IPS-11a (cell line): Measurements from ENCODE around the gene MYEOV.

Experiments used
- H3K4me3 ChIP-seq: one replicate; pipeline ENCODE4 v1.5.1; 2013; ENCODE audit warnings: low read depth, low read length, control low read depth

MYEOV gene

DNA sequence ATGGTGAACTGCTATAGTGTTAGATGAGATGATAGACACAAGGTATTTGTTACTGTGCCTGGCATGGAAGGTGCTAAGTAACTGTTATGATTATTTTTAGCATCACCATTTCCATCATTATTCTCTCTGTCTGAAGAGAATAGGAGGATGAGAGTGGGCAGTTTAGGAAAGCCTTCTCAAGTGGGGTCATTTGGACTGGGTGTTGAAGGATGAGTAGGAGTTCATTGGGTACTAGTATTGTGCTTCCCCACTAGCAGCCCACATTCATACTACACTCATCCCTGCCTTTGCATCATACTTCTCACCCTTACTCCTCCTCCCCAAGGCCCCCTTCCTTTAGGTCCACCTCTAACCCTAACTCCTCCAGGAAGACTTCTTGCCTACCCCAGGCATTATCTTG, 20.6 kb downstream of the MYEOV start:
- no peak overlapping the region for H3K4me3 ChIP-seq

DNA sequence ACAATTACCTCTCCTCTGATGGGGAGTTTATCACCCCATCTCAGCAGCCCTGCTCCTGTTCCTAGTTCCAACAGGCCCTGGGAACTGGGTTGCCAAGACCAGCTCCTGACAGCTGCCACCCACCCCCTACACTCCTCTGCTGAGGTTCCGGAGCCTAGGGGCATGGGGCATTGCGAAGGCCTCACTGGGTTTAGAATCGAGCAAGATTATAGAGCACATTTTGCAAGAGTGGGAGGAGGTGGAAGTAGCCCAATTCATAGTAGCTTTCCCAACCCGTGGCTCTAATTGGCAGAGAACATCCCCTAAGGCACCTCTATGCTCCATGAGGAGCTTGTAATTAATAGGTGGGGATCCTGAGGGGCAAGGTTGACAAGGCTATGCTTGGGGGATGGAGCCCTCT, 23.0 kb downstream of the MYEOV start:
- H3K4me3 ChIP-seq, result no peak overlapping the region

DNA sequence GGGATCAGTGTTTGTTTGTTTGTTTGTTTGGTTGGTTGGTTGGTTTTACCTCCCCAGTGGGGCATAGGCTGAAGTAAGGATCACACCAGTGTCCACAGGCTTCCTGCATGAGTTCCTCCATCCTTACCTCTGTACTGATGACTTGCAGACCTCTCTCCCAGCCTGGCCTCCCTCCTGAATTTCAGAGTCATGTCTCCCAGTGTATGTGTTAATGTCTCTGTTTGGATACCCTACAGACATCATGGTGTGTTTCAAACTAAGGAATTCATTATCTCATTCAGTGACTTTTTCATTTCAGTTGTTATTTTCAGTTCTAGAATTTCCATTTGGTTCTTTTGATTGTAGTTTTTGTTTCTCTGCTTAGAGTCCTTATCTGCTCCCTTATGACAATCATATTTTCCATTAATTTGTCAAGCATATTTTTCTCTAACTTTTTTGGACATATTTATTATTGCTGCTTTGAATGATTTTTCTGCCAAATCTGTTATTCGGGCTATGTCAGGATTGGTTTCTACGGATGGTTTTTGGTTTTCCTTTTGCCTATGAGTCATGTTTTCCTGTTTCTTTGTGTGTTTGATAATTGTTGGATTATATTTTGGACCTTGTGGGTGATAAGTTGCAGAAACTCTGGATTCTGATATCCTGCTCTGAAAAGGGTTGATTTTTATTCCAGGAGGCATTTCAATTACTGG, 23.6 kb downstream of the MYEOV start:
- H3K4me3 ChIP-seq, result no peak overlapping the region

DNA sequence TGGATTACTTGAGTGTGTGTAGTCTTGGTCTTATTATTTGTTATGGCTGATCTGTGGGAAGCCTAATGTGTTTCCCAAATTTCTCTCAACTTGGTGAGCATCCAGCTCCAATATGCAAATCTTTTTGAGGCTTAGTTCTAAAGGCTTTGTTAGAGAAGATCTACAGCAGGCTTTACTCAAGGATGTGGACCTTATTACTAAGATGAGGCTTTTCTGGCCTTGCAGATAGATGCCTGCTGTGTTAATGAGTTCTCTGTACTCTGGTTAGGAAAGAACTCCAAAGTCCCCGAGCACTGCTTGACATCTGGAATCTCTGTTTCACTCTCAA, 24.1 kb downstream of the MYEOV start:
- no peak overlapping the region for H3K4me3 ChIP-seq

GRCh38 chr11:69319255-69320106, 25.5 kb downstream of the MYEOV start:
- H3K4me3 ChIP-seq, result no peak overlapping the region

DNA sequence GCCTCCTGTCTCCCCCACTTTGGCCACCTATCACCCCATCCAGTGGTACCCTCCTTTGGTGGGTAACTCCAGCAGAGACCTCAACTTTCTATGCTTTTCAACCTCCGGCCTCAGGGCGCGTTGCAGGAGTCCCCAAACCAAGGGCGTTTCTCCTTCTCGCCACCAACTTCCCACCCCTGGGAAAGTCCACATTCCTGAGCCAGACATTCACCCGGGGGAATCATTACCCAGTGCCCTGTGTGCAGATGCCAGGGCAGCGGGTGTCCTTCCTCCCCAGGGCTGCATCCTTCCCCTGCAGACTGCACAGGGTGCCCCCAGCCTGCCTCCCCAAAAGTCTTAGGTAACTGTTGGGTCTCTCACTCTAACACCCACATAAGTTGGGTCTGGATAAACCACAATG, 26.4 kb downstream of the MYEOV start:
- no peak overlapping the region for H3K4me3 ChIP-seq

GRCh38 chr11:69320756-69321741, 27.1 kb downstream of the MYEOV start:
- no peak overlapping the region for H3K4me3 ChIP-seq

DNA sequence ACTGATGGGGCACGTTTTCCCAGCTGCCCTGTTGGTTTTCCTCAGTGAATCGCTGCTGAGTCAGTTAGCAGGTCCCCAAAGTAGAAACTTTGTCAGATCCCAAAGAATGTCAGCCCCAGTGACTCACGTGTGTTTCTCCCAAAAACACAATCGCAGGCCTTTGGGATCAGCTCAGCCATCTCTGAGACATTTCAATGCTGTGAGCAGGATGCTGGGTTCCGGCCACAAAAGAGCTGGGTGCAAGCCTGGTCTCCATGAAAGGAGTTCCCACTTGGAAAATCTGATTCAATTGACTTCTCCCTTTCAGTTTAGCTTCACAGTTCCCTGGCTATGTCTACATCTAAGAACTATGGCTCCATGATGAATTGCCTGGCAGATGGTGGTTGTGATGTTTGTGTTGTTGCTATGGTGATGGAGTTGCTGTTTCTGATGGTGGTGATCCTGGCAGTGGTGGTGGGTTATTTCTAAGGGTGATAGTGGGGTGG, 28.0 kb downstream of the MYEOV start:
- no peak overlapping the region for H3K4me3 ChIP-seq

GRCh38 chr11:69325446-69325845, 31.5 kb downstream of the MYEOV start:
- H3K4me3 ChIP-seq, result no peak overlapping the region

- H3K4me3 ChIP-seq, result no peak overlapping the region
Measured at GRCh38 chr11:69326622-69327219, 32.8 kb downstream of the MYEOV start.

DNA sequence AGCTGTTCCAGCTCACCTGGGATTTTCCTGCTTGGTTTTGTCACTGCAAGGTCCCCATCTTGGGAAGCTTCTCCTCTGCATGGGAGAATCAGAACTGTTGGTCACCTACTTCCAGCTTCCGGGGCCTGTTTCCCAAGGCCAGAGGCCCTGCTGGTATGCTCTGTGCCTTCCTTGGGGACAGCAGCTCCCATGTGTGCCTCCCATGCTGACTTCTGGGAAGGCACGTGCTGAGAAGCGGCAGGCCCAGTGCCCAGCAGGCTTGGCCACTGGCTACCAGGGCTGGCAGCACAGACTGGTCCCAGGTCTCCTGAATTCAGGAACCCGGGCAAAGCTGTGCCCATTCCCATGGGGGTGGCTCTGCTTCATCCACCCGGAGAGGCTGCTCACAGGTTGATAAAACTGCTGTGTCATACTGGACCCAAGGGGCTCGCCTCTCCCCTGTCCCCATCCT, 33.8 kb downstream of the MYEOV start:
- no peak overlapping the region for H3K4me3 ChIP-seq

DNA sequence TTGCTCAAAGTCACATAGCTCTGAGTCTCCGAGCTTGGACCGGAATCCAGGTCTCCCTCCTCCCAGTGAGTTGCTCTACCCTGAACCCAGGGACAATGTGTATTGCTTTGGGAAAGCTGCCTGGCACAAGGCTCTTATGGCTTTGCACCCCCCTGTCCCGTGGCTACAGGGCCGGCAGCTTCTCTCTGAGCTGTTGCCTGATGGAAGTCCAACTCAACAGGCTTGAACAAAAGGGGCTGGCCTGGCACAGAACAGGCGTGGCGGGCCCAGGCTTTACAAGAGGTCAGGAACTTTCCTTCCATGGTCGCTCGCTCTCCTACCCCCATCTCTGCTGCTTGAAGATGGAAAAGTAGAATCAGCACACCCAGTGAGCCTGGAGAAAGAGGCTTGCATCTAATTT, 34.3 kb downstream of the MYEOV start:
- no peak overlapping the region for H3K4me3 ChIP-seq

DNA sequence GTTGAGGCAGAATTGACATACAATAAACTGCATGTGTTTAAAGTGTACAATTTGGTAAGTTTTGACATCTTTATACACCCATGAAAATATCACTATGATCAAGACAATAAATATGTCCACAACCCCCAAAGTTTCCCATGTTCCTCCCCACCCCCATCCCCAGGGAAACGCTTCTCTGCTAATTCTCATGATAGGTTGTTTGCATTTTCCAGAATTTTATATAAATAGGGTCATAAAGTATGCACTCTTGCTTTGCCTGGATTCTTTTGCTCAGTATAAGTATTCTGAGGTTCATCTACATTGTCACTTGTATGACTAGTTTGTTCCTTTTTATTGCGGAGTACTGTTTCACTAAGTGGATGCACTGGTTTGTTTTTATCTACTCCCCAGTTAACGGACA, 35.6 kb downstream of the MYEOV start:
- H3K4me3 ChIP-seq, result no peak overlapping the region

DNA sequence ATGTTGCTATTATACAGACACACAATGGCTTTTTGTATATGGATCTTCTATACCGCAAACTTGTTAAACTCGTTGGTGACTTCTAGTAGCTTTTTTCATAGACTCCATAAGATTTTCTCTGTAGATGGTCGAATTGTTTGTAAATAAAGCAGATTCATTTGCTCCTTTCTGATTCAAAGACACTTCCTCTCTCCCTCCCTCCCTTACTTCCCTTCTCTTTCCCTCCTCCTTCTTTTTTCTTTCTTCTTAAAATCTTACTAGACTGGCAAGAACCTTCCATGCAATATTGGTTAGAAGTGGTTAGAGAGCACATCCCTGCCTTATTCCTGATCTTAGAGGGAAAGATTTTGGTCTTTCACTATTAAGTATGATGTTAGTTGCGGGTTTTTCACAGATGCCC, 36.4 kb downstream of the MYEOV start:
- no peak overlapping the region for H3K4me3 ChIP-seq

- H3K4me3 ChIP-seq, result no peak overlapping the region
Measured at GRCh38 chr11:69333149-69333710, 39.3 kb downstream of the MYEOV start.

DNA sequence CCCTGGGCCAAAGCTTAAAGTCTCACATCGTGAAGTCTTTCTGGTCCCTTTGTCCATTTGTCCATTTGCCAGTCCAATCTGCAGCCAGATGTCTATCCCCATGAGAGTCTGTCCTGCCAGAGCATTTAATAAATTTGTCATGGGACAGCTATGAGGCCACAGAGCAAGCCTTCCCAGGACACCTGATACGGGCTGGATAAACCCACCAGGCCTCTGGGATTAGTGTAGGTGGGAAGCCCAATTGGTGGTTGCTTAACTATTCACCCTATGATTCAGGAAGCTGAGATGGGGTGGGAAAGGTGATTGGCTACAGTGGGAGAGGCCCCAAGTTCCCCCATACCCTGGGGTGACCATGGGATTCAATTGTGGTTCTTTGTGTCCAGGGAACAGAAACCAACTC, 39.9 kb downstream of the MYEOV start:
- no peak overlapping the region for H3K4me3 ChIP-seq

- H3K4me3 ChIP-seq, result no peak overlapping the region
Measured at GRCh38 chr11:69335007-69335780, 41.2 kb downstream of the MYEOV start.

GRCh38 chr11:69335781-69336405, 41.9 kb downstream of the MYEOV start:
- no peak overlapping the region for H3K4me3 ChIP-seq

DNA sequence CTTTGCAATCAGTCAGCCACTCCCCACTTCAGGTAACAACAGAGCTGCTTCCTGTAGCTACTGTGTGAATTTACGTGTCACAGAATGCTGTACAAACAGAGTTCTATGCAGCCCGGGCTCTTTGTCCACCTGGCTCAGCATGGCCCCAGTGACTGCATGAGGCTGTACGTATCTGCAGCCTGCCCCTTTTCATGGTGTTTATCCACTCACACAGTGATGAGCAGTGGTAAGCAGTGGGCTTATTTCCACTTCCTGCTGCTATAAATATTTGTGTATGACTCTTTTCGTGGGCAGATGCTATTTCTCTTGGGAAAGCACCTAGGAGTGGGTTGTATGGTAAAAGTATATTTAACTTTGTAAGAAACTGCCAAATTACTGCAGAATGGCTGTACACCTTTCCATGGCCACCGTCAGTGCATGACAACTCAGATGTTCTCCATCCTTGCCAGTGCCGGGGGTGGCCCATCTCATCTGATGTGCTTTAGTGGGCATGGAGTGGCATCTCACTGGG, 43.3 kb downstream of the MYEOV start:
- no peak overlapping the region for H3K4me3 ChIP-seq
